Muscle of leg (tissue), 11 donors: ENCODE measurements around the gene LPP. TPM values are rescaled to one million over a fixed set of nuclear protein-coding genes. Genes with fewer than 3 reads are reported as not detected.

ENCODE experiments used
- DNase-seq: peaks from one replicate; pipeline ENCODE4 v3.0.0; 2013
- H3K27ac ChIP-seq: one replicate; pipeline ENCODE4 v1.5.1; 2013; ENCODE audit warnings: mild to moderate bottlenecking, low read length, control low read depth
- H3K27me3 ChIP-seq: one replicate; pipeline ENCODE4 v1.6.1; 2013; ENCODE audit warnings: low read length; ENCODE audit not compliant: control insufficient read depth, insufficient read depth
- H3K36me3 ChIP-seq: one replicate; pipeline ENCODE4 v1.6.1; 2013; ENCODE audit warnings: low read length; ENCODE audit not compliant: control insufficient read depth, insufficient read depth
- H3K4me1 ChIP-seq: one replicate; pipeline ENCODE4 v1.6.1; 2013; ENCODE audit warnings: low read length; ENCODE audit not compliant: control insufficient read depth, insufficient read depth
- H3K4me3 ChIP-seq: one replicate; pipeline ENCODE4 v1.5.1; 2013; ENCODE audit warnings: low read length, control low read depth
- H3K9me3 ChIP-seq: replicated peaks from 2 replicates; pipeline ENCODE4 v1.6.1; 2013; ENCODE audit warnings: low read depth, low read length; ENCODE audit not compliant: control insufficient read depth
- WGBS: methylation state at CpG from one replicate; pipeline ENCODE4 v1.1.5; 2013; ENCODE audit warnings: missing lambda C conversion rate; ENCODE audit not compliant: insufficient coverage; 5-methylcytosine and 5-hydroxymethylcytosine counted together
- polyA plus RNA-seq, 8 donors: library from polyadenylated mRNA; unstranded; fragments of 120-200 nt; gene quantifications; one replicate each; pipeline versions ENCODE4 v1.2.1 to v1.2.3, GENCODE V29; 2013; ENCODE audit warnings: inconsistent platforms in 1 of 8, low replicate concordance in 1 of 8; ENCODE audit not compliant: insufficient read length in 8 of 8, insufficient read depth in 1 of 8
- total RNA-seq: library from RNA; stranded (reverse); fragments of 120-200 nt; gene quantifications from one replicate; pipeline ENCODE4 v1.2.4, GENCODE V29; 2013

The LPP gene
- total and polyA plus RNA-seq, 9 donors, result 8.9 to 24.3 (median 13.5) TPM

- no peaks in the 10 kb centered on the region for H3K27me3 ChIP-seq
- H3K4me1 ChIP-seq, result no peaks in the 10 kb centered on the region
- no peaks in the 10 kb centered on the region for H3K36me3 ChIP-seq
- no peaks in the 10 kb centered on the region for H3K9me3 ChIP-seq
- no peak overlapping the region for H3K4me3 ChIP-seq
- no peak overlapping the region for H3K27ac ChIP-seq
- WGBS, result no CpG with 5 or more reads among the region's 1 CpG
- peak; percentile 72 for DNase-seq
Measured at GRCh38 chr3:188304501-188304900, 150.5 kb downstream of the LPP start.

- no CpG with 5 or more reads among the region's 2 CpGs for WGBS
- no peak for DNase-seq
- no peaks in the 10 kb centered on the region for H3K9me3 ChIP-seq
- H3K36me3 ChIP-seq, result no peaks in the 10 kb centered on the region
- H3K4me1 ChIP-seq, result no peaks in the 10 kb centered on the region
- H3K4me3 ChIP-seq, result no peak overlapping the region
- H3K27me3 ChIP-seq, result no peaks in the 10 kb centered on the region
- no peak overlapping the region for H3K27ac ChIP-seq
Measured at GRCh38 chr3:188305220-188305619, 151.3 kb downstream of the LPP start.

GRCh38 chr3:188306435-188307005 is 152.6 kb downstream of the LPP start:
- DNase-seq, result no peak
- 94% methylated on average over 3 of the region's 8 CpGs for WGBS
- Histone ChIP-seq H3K4me3 (no peak overlapping the region), H3K27ac (no peak overlapping the region), H3K9me3 (no peaks in the 10 kb centered on the region), H3K36me3 (no peaks in the 10 kb centered on the region), H3K27me3 (no peaks in the 10 kb centered on the region), H3K4me1 (no peaks in the 10 kb centered on the region)

GRCh38 chr3:188309437-188310269 is 155.7 kb downstream of the LPP start:
- Histone ChIP-seq H3K9me3 (no peaks in the 10 kb centered on the region), H3K36me3 (no peaks in the 10 kb centered on the region), H3K27me3 (no peaks in the 10 kb centered on the region), H3K4me3 (no peak overlapping the region), H3K4me1 (no peaks in the 10 kb centered on the region), H3K27ac (no peak overlapping the region)
- no peak for DNase-seq
- 75% methylated on average over 2 of the region's 6 CpGs for WGBS

GRCh38 chr3:188310270-188310710 is 156.3 kb downstream of the LPP start:
- 92% methylated on average over 2 of the region's 2 CpGs for WGBS
- H3K27me3 ChIP-seq, result no peaks in the 10 kb centered on the region
- no peaks in the 10 kb centered on the region for H3K4me1 ChIP-seq
- H3K27ac ChIP-seq, result no peak overlapping the region
- H3K36me3 ChIP-seq, result no peaks in the 10 kb centered on the region
- H3K9me3 ChIP-seq, result no peaks in the 10 kb centered on the region
- no peak overlapping the region for H3K4me3 ChIP-seq
- no peak for DNase-seq

- H3K27me3 ChIP-seq, result no peaks in the 10 kb centered on the region
- no peak overlapping the region for H3K4me3 ChIP-seq
- WGBS, result no CpG with 5 or more reads among the region's 2 CpGs
- no peaks in the 10 kb centered on the region for H3K36me3 ChIP-seq
- no peak overlapping the region for H3K27ac ChIP-seq
- DNase-seq, result no peak
- no peaks in the 10 kb centered on the region for H3K9me3 ChIP-seq
- H3K4me1 ChIP-seq, result no peaks in the 10 kb centered on the region
Measured at GRCh38 chr3:188315553-188315952, 161.6 kb downstream of the LPP start.

- no peaks in the 10 kb centered on the region for H3K9me3 ChIP-seq
- H3K36me3 ChIP-seq, result no peaks in the 10 kb centered on the region
- DNase-seq, result no peak
- no peaks in the 10 kb centered on the region for H3K27me3 ChIP-seq
- WGBS, result 71% methylated on average over 1 of the region's 6 CpGs
- no peak overlapping the region for H3K27ac ChIP-seq
- H3K4me1 ChIP-seq, result no peaks in the 10 kb centered on the region
- no peak overlapping the region for H3K4me3 ChIP-seq
Measured at GRCh38 chr3:188316021-188316722, 162.2 kb downstream of the LPP start.

GRCh38 chr3:188316723-188317070 is 162.7 kb downstream of the LPP start:
- Histone ChIP-seq H3K36me3 (no peaks in the 10 kb centered on the region), H3K27ac (no peak overlapping the region), H3K27me3 (no peaks in the 10 kb centered on the region), H3K4me3 (no peak overlapping the region), H3K9me3 (no peaks in the 10 kb centered on the region), H3K4me1 (no peaks in the 10 kb centered on the region)
- WGBS, result 88% methylated on average over 2 of the region's 3 CpGs
- no peak for DNase-seq

GRCh38 chr3:188319569-188319968 is 165.6 kb downstream of the LPP start:
- WGBS, result no CpG with 5 or more reads among the region's 1 CpG
- no peak for DNase-seq
- no peaks in the 10 kb centered on the region for H3K27me3 ChIP-seq
- H3K4me3 ChIP-seq, result no peak overlapping the region
- no peak overlapping the region for H3K27ac ChIP-seq
- H3K4me1 ChIP-seq, result peaks cover 2% of the 10 kb centered on the region
- no peaks in the 10 kb centered on the region for H3K36me3 ChIP-seq
- no peaks in the 10 kb centered on the region for H3K9me3 ChIP-seq

- Histone ChIP-seq H3K4me1 (peaks cover 2% of the 10 kb centered on the region), H3K4me3 (no peak overlapping the region), H3K27me3 (no peaks in the 10 kb centered on the region), H3K36me3 (no peaks in the 10 kb centered on the region), H3K9me3 (no peaks in the 10 kb centered on the region), H3K27ac (no peak overlapping the region)
- DNase-seq, result no peak
- WGBS, result no CpG with 5 or more reads among the region's 3 CpGs
Measured at GRCh38 chr3:188320757-188321156, 166.8 kb downstream of the LPP start.
